Activated naive CD4-positive, alpha-beta T cell treated with anti-CD3 and anti-CD28 coated beads, Interleukin-2, amount 50 U/mL, for 72 hours (primary cell): ENCODE measurements around the gene NKX2-3. TPM values are rescaled to one million over a fixed set of nuclear protein-coding genes. Genes with fewer than 3 reads are reported as not detected.

Experiments
- total RNA-seq, 2 donors: library from RNA; stranded (reverse); gene quantifications; one replicate each; pipeline ENCODE4 v1.2.3, GENCODE V29; 2022

Gene NKX2-3
- total RNA-seq, 2 donors from 2014 or later: not detected

Other genes starting within 250 kb of the NKX2-3 start
- gene CNNM1, start 203.6 kb upstream of the NKX2-3 start, total RNA-seq: 1 to 10 TPM in 1 of 2 donors, under 1 TPM in 1; 0.23 to 2.2 TPM
- 10 to 100 TPM; 30.6 to 73.0 TPM for gene GOT1, start 102.3 kb upstream of the NKX2-3 start, total RNA-seq
- gene SLC25A28, start 87.5 kb downstream of the NKX2-3 start, total RNA-seq: 10 to 100 TPM; 68.6 to 75.0 TPM
- 1 to 10 TPM; 2.9 to 3.3 TPM for gene ENTPD7, start 126.6 kb downstream of the NKX2-3 start, total RNA-seq
- 10 to 100 TPM; 44.4 to 56.1 TPM for gene COX15, start 199.2 kb downstream of the NKX2-3 start, total RNA-seq
- 10 to 100 TPM; 25.7 to 33.5 TPM for gene CUTC, start 199.3 kb downstream of the NKX2-3 start, total RNA-seq
- 1 to 10 TPM; 1.2 TPM for gene ABCC2, start 249.7 kb downstream of the NKX2-3 start, total RNA-seq